K562 (cell line): ENCODE results near the gene LRP10. TPM values are rescaled to one million over a fixed set of nuclear protein-coding genes. Genes with fewer than 3 reads are reported as not detected.

Experiments
- ELF2 ChIP-seq: fragments of 250-450 bp; sonication (Bioruptor Pico); IDR thresholded peaks from 2 replicates; pipeline ENCODE4 v1.5.0; 2021; ENCODE audit warnings: mild to moderate bottlenecking
- FOXK2 ChIP-seq, 2 experiments: fragments of 450-650 bp; IDR thresholded peaks in 1 of 2; conservative IDR thresholded peaks in 1 of 2; 2 replicates each; pipeline ENCODE4 v1.6.1; 2016; ENCODE audit warnings: low read depth in 2 of 2, mild to moderate bottlenecking in 1 of 2
- GATAD2B ChIP-seq: fragments of 450-650 bp; IDR thresholded peaks from 2 replicates; pipeline ENCODE4 v1.6.1; 2017; ENCODE audit warnings: mild to moderate bottlenecking, borderline replicate concordance
- POLR2H ChIP-seq: IDR thresholded peaks from 2 replicates; pipeline ENCODE4 v1.6.1; 2016; ENCODE audit warnings: missing genetic modification characterization, low read depth, mild to moderate bottlenecking, control low read depth, missing compliant biosample characterization, moderate library complexity
- TBL1XR1 ChIP-seq, 2 experiments: IDR thresholded peaks; 2 replicates each; pipeline ENCODE4 v1.6.1; 2012; ENCODE audit warnings: improper control_type of control experiment in 2 of 2, low read length in 2 of 2, mild to moderate bottlenecking in 1 of 2
- TBP ChIP-seq: optimal IDR thresholded peaks from 2 replicates; pipeline ENCODE3; 2011; ENCODE audit warnings: low read depth, low read length, improper control_type of control experiment
- polyA plus RNA-seq, 8 experiments: library from polyadenylated mRNA; depleted of rRNA in 4 of 8; stranded (reverse) in 5 of 8; unstranded in 3 of 8; fragments of >200 nt; fragmentation: Nextera tagmentation in 2 of 8; fragmentation: Illumina TruSeq in 1 of 8; extraction: Ambion mirVana in 2 of 8; extraction: Trizol in 1 of 8; gene quantifications; 2 replicates each; pipeline versions ENCODE4 v1.2.1 to v1.2.3, GENCODE V29; 2011 to 2014; ENCODE audit warnings: inconsistent platforms in 1 of 8, missing spikeins in 1 of 8
- total RNA-seq, 7 experiments: library from RNA; depleted of rRNA in 6 of 7; stranded (reverse); fragments of >200 nt in 6 of 7; fragmentation: Illumina TruSeq in 2 of 7; extraction: Trizol in 2 of 7; gene quantifications; 2 replicates each; pipeline versions ENCODE4 v1.2.1 to v1.2.3, GENCODE V29; 2011 to 2021; ENCODE audit warnings: low replicate concordance in 1 of 7
- TF ChIP-seq, protein P1 (sequence below): fragments of 250-450 bp; sonication (Bioruptor Pico); IDR thresholded peaks from 2 replicates; pipeline ENCODE4 v1.5.0; 2022; ENCODE audit warnings: mild to moderate bottlenecking
- TF ChIP-seq, protein P2 (sequence below): fragments of 450-650 bp; IDR thresholded peaks from 2 replicates; pipeline ENCODE4 v1.6.1; 2016; ENCODE audit warnings: mild to moderate bottlenecking, moderate library complexity
- TF ChIP-seq, protein P3 (sequence below), 2 experiments: fragments of 150-350 bp in 1 of 2; IDR thresholded peaks; 2 replicates each; pipeline ENCODE4 v1.6.1; 2012 to 2016; ENCODE audit warnings: low read depth in 2 of 2, low read length in 2 of 2, mild to moderate bottlenecking in 1 of 2, moderate library complexity in 1 of 2

The LRP10 gene
- total and polyA plus RNA-seq, 9 of the 15 experiments (the other 6 are each of a cell fraction or from before 2014, with no cell fraction given) = 1.3 to 45.5 (median 10.9) TPM

DNA sequence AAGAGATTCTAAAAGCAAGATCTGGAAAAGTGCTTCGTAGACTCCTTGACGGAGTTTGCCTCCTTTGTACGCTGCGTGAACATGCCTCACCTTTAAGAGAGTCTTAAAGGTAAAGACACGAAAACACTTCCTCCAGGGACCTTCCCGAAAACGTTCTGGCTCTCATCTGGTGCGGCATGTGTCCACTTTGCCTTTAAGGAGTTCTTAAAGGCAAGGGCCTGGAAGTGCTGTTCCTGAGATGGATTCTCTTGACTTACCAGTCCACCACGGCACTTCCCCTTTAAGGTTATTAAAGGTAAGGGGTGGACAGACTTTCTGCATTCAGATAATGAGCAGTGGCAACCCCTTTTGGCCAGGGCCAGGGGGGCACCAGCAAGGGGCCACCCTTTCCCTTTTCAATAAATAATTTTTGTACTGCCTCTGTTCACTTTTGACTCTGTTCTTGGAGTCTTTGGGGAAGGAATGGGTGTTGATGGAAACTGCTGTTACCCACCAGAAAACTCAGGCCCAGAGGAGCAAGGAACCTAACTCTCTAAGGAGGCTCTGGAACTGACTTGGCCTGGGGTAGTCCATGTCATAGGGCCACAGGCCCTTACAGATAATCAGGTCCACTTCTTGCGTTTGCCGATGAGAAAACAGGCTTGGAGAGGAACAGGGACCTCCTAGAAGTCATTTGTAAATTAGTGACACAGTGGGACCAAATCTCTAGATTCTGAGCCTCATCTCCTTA is 15.9 kb downstream of the LRP10 start (continued):
- TF ChIP-seq, protein P1, sequence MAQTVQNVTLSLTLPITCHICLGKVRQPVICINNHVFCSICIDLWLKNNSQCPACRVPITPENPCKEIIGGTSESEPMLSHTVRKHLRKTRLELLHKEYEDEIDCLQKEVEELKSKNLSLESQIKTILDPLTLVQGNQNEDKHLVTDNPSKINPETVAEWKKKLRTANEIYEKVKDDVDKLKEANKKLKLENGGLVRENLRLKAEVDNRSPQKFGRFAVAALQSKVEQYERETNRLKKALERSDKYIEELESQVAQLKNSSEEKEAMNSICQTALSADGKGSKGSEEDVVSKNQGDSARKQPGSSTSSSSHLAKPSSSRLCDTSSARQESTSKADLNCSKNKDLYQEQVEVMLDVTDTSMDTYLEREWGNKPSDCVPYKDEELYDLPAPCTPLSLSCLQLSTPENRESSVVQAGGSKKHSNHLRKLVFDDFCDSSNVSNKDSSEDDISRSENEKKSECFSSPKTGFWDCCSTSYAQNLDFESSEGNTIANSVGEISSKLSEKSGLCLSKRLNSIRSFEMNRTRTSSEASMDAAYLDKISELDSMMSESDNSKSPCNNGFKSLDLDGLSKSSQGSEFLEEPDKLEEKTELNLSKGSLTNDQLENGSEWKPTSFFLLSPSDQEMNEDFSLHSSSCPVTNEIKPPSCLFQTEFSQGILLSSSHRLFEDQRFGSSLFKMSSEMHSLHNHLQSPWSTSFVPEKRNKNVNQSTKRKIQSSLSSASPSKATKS (CRISPR knock-in tag) = no peak
- TF ChIP-seq POLR2H (tag) = peak; percentile 26; the same call in 1 of the 2 replicates
- TF ChIP-seq FOXK2 (conservative IDR thresholded peaks at IDR 0.05 in 1 of 2, IDR thresholded peaks at IDR 0.05 in 1 of 2; ENCODE audit: low read depth in 2 of 2) = peak; percentile 27 to 63; a peak in 2 of 4 replicates
- TF ChIP-seq, protein P2, sequence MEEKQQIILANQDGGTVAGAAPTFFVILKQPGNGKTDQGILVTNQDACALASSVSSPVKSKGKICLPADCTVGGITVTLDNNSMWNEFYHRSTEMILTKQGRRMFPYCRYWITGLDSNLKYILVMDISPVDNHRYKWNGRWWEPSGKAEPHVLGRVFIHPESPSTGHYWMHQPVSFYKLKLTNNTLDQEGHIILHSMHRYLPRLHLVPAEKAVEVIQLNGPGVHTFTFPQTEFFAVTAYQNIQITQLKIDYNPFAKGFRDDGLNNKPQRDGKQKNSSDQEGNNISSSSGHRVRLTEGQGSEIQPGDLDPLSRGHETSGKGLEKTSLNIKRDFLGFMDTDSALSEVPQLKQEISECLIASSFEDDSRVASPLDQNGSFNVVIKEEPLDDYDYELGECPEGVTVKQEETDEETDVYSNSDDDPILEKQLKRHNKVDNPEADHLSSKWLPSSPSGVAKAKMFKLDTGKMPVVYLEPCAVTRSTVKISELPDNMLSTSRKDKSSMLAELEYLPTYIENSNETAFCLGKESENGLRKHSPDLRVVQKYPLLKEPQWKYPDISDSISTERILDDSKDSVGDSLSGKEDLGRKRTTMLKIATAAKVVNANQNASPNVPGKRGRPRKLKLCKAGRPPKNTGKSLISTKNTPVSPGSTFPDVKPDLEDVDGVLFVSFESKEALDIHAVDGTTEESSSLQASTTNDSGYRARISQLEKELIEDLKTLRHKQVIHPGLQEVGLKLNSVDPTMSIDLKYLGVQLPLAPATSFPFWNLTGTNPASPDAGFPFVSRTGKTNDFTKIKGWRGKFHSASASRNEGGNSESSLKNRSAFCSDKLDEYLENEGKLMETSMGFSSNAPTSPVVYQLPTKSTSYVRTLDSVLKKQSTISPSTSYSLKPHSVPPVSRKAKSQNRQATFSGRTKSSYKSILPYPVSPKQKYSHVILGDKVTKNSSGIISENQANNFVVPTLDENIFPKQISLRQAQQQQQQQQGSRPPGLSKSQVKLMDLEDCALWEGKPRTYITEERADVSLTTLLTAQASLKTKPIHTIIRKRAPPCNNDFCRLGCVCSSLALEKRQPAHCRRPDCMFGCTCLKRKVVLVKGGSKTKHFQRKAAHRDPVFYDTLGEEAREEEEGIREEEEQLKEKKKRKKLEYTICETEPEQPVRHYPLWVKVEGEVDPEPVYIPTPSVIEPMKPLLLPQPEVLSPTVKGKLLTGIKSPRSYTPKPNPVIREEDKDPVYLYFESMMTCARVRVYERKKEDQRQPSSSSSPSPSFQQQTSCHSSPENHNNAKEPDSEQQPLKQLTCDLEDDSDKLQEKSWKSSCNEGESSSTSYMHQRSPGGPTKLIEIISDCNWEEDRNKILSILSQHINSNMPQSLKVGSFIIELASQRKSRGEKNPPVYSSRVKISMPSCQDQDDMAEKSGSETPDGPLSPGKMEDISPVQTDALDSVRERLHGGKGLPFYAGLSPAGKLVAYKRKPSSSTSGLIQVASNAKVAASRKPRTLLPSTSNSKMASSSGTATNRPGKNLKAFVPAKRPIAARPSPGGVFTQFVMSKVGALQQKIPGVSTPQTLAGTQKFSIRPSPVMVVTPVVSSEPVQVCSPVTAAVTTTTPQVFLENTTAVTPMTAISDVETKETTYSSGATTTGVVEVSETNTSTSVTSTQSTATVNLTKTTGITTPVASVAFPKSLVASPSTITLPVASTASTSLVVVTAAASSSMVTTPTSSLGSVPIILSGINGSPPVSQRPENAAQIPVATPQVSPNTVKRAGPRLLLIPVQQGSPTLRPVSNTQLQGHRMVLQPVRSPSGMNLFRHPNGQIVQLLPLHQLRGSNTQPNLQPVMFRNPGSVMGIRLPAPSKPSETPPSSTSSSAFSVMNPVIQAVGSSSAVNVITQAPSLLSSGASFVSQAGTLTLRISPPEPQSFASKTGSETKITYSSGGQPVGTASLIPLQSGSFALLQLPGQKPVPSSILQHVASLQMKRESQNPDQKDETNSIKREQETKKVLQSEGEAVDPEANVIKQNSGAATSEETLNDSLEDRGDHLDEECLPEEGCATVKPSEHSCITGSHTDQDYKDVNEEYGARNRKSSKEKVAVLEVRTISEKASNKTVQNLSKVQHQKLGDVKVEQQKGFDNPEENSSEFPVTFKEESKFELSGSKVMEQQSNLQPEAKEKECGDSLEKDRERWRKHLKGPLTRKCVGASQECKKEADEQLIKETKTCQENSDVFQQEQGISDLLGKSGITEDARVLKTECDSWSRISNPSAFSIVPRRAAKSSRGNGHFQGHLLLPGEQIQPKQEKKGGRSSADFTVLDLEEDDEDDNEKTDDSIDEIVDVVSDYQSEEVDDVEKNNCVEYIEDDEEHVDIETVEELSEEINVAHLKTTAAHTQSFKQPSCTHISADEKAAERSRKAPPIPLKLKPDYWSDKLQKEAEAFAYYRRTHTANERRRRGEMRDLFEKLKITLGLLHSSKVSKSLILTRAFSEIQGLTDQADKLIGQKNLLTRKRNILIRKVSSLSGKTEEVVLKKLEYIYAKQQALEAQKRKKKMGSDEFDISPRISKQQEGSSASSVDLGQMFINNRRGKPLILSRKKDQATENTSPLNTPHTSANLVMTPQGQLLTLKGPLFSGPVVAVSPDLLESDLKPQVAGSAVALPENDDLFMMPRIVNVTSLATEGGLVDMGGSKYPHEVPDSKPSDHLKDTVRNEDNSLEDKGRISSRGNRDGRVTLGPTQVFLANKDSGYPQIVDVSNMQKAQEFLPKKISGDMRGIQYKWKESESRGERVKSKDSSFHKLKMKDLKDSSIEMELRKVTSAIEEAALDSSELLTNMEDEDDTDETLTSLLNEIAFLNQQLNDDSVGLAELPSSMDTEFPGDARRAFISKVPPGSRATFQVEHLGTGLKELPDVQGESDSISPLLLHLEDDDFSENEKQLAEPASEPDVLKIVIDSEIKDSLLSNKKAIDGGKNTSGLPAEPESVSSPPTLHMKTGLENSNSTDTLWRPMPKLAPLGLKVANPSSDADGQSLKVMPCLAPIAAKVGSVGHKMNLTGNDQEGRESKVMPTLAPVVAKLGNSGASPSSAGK = no peak
- TF ChIP-seq ELF2 (CRISPR knock-in tag) = no peak
- TF ChIP-seq TBL1XR1 (IDR thresholded peaks at IDR 0.05; ENCODE audit: low read length in 2 of 2) = 0 out of 4 replicates have a peak, but pooled peaks of 1 of the 2 experiments have one; percentile 20
- TF ChIP-seq TBP = no peak
- no peak for TF ChIP-seq GATAD2B
- TF ChIP-seq, protein P3, sequence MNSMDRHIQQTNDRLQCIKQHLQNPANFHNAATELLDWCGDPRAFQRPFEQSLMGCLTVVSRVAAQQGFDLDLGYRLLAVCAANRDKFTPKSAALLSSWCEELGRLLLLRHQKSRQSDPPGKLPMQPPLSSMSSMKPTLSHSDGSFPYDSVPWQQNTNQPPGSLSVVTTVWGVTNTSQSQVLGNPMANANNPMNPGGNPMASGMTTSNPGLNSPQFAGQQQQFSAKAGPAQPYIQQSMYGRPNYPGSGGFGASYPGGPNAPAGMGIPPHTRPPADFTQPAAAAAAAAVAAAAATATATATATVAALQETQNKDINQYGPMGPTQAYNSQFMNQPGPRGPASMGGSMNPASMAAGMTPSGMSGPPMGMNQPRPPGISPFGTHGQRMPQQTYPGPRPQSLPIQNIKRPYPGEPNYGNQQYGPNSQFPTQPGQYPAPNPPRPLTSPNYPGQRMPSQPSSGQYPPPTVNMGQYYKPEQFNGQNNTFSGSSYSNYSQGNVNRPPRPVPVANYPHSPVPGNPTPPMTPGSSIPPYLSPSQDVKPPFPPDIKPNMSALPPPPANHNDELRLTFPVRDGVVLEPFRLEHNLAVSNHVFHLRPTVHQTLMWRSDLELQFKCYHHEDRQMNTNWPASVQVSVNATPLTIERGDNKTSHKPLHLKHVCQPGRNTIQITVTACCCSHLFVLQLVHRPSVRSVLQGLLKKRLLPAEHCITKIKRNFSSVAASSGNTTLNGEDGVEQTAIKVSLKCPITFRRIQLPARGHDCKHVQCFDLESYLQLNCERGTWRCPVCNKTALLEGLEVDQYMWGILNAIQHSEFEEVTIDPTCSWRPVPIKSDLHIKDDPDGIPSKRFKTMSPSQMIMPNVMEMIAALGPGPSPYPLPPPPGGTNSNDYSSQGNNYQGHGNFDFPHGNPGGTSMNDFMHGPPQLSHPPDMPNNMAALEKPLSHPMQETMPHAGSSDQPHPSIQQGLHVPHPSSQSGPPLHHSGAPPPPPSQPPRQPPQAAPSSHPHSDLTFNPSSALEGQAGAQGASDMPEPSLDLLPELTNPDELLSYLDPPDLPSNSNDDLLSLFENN (IDR thresholded peaks at IDR 0.05; ENCODE audit: low read depth in 2 of 2, low read length in 2 of 2) = no peak
